Right atrium auricular region (tissue), 2 donors: ENCODE measurements around the gene FHIT. TPM values are rescaled to one million over a fixed set of nuclear protein-coding genes. Genes with fewer than 3 reads are reported as not detected.
"Not testable (repeated sequence)": the region's sequence is repeated elsewhere in the genome, so short reads cannot be mapped to it uniquely, and the experiment has no call there.

Source experiments
- DNase-seq: peaks from one replicate; pipeline ENCODE4 v3.0.0-alpha.2; 2019; ENCODE audit warnings: low spot score
- H3K27ac ChIP-seq, 2 donors: fragments of 200-600 bp; sonication (generic); 1 replicate in 1 of 2; 2 replicates in 1 of 2; pipeline ENCODE4 v1.5.1; 2016 to 2019
- H3K27me3 ChIP-seq, 2 donors: fragments of 200-600 bp; sonication (generic); one replicate each; pipeline versions ENCODE4 v1.5.1 to v1.6.0; 2017 to 2019
- H3K36me3 ChIP-seq: fragments of 200-600 bp; sonication (generic); one replicate; pipeline ENCODE4 v1.5.1; 2016
- H3K4me1 ChIP-seq, 2 donors: fragments of 200-600 bp; sonication (generic); one replicate each; pipeline versions ENCODE4 v1.5.1 to v1.6.0; 2017 to 2019
- H3K4me3 ChIP-seq, 2 donors: fragments of 200-600 bp; sonication (generic); 1 replicate in 1 of 2; 2 replicates in 1 of 2; pipeline ENCODE4 v1.5.1; 2017 to 2019; ENCODE audit warnings: mild to moderate bottlenecking in 1 of 2, moderate library complexity in 1 of 2
- H3K9me3 ChIP-seq, 2 donors: fragments of 200-600 bp; sonication (generic); one replicate each; pipeline ENCODE4 v1.5.1; 2019
- CTCF ChIP-seq, 2 donors: fragments of 200-600 bp; sonication (generic); IDR thresholded peaks; one replicate each; pipeline ENCODE4 v1.5.1; 2019; ENCODE audit warnings: antibody characterized with exemption in 2 of 2
- total RNA-seq, 2 donors: library from RNA; depleted of rRNA; stranded (reverse); fragments of >200 nt; gene quantifications; one replicate each; pipeline ENCODE4 v1.1.0, GENCODE V29; 2016

FHIT gene
- total RNA-seq, 2 donors from 2014 or later, result 10.4 to 11.0 TPM

- no peak for DNase-seq
- Histone ChIP-seq H3K4me3 (no peak overlapping the region), H3K9me3 (no peaks in the 10 kb centered on the region), H3K27ac (no peak overlapping the region), H3K36me3 (no peaks in the 10 kb centered on the region), H3K4me1 (no peaks in the 10 kb centered on the region), H3K27me3 (no peaks in the 10 kb centered on the region)
- no peak for TF ChIP-seq CTCF (IDR thresholded peaks at IDR 0.05)
Measured at GRCh38 chr3:60696428-60697125, 554.7 kb downstream of the FHIT start.

GRCh38 chr3:60675424-60675823, 575.8 kb downstream of the FHIT start:
- Histone ChIP-seq H3K4me1 (no peaks in the 10 kb centered on the region), H3K27ac (no peak overlapping the region), H3K4me3 (no peak overlapping the region), H3K36me3 (no peaks in the 10 kb centered on the region), H3K27me3 (no peaks in the 10 kb centered on the region), H3K9me3 (no peaks in the 10 kb centered on the region)
- DNase-seq, result no peak
- TF ChIP-seq CTCF (IDR thresholded peaks at IDR 0.05), result no peak

- H3K27ac ChIP-seq, result no peak overlapping the region
- no peaks in the 10 kb centered on the region for H3K9me3 ChIP-seq
- DNase-seq, result no peak
- H3K27me3 ChIP-seq, result no peaks in the 10 kb centered on the region
- no peaks in the 10 kb centered on the region for H3K36me3 ChIP-seq
- no peak overlapping the region for H3K4me3 ChIP-seq
- TF ChIP-seq CTCF (IDR thresholded peaks at IDR 0.05), result no peak
- H3K4me1 ChIP-seq, result no peaks in the 10 kb centered on the region
Measured at GRCh38 chr3:60674870-60675269, 576.4 kb downstream of the FHIT start.

- Histone ChIP-seq H3K4me1 (no peaks in the 10 kb centered on the region), H3K27me3 (no peaks in the 10 kb centered on the region), H3K27ac (no peak overlapping the region), H3K4me3 (no peak overlapping the region), H3K36me3 (no peaks in the 10 kb centered on the region), H3K9me3 (no peaks in the 10 kb centered on the region)
- no peak for DNase-seq
- TF ChIP-seq CTCF (IDR thresholded peaks at IDR 0.05), result no peak
Measured at GRCh38 chr3:60673123-60673522, 578.1 kb downstream of the FHIT start.

- H3K27ac ChIP-seq, H3K9me3 ChIP-seq, H3K4me1 ChIP-seq, H3K4me3 ChIP-seq, H3K36me3 ChIP-seq, H3K27me3 ChIP-seq, DNase-seq: not testable (repeated sequence)
Measured at GRCh38 chr3:60672337-60672736, 578.9 kb downstream of the FHIT start.

- Histone ChIP-seq H3K9me3 (no peaks in the 10 kb centered on the region), H3K4me3 (no peak overlapping the region), H3K27ac (no peak overlapping the region), H3K4me1 (no peaks in the 10 kb centered on the region), H3K36me3 (no peaks in the 10 kb centered on the region), H3K27me3 (no peaks in the 10 kb centered on the region)
- no peak for TF ChIP-seq CTCF (IDR thresholded peaks at IDR 0.05)
- no peak for DNase-seq
Measured at GRCh38 chr3:60669636-60670035, 581.6 kb downstream of the FHIT start.
